GM21825 (cell line): Measurements from ENCODE around the gene DGCR2.
A peak's percentile ranks its signal among the peaks of the same experiment; 100 is the strongest.

ENCODE experiments used
- ATAC-seq: cut with Tn5 transposase; IDR thresholded peaks from one replicate; pipeline ENCODE4 v1.9.1; 2021; ENCODE audit warnings: mild to moderate bottlenecking, moderate library complexity; ENCODE audit not compliant: unreplicated experiment

The DGCR2 gene

DNA sequence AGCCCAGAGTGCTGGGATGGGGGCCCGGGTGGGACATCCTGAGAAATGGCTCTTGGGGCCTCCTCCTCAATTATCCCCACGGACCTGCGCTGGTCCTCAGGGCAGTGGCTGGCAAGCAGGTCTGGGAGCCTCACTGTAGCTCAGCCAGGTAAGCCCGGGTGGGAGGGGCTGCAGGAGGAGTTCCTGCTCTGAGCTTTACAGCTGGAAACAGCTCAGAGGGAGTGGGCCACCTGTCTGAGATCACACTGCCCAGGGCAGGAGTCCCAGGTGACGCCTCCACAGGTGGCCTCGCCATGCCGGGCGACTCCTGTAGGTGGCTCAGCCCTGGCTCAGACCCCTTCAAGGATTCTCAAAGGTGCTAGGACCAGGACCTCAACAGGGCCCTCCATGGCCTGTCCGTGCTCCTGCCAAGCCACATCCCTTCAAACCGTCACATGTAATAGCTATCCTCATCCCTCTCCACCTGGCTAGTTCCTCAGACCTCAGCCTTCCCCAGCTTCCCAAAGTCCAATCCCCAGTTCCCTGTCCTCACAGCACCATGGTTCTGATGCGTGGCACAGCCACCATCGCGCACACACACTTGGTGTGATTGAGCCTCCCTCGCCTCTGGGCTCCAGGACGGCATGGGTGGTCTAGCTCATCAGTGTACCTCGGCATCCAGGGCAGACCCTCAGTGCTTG, 5.3 kb upstream of the DGCR2 start:
- no peak for ATAC-seq

DNA sequence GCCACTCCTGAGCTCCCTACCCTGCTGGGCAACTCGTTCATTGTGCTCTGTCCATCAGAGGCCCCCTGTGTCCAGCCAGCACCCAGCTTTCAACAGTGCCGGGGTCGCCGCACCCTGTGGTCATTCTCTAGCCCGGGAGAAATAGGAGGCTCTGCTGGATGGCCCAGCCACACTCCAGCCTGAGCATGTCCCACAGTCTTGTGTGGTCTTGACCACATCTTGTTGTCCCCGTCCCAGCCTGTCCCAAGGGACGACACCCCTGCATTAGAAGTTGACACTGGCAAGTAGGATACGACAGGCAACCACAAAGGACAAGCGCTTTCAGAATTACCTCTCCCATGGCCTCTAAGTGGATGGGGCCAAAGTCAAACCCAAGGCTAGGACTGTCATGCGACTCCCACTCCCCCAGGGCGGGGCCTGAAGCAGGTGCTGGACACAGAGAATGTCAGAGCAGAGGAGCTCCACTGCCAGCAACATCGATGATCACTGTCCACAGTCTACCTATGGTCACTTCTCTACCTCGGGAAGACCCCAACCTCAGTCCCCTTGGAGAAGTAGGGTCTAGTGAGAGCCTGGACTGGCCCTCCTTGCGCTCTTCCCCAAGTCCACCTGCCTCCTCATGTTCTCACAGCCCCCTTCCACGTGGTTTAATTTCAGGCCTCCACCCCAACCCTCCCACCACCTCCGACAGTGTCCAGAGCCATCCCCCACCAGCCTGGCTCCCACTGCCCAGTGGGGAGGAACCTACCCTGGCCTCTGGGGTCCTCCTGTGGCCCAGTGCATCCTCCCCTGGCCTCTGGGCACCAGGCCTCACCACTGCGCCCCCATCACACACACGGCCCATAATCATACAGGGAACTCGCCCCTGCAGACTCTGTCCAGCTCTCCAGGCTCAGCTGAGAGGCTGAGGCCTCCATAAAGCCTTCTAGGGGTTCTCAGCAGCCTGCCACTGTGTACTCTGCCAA, 4.4 kb upstream of the DGCR2 start:
- no peak for ATAC-seq

DNA sequence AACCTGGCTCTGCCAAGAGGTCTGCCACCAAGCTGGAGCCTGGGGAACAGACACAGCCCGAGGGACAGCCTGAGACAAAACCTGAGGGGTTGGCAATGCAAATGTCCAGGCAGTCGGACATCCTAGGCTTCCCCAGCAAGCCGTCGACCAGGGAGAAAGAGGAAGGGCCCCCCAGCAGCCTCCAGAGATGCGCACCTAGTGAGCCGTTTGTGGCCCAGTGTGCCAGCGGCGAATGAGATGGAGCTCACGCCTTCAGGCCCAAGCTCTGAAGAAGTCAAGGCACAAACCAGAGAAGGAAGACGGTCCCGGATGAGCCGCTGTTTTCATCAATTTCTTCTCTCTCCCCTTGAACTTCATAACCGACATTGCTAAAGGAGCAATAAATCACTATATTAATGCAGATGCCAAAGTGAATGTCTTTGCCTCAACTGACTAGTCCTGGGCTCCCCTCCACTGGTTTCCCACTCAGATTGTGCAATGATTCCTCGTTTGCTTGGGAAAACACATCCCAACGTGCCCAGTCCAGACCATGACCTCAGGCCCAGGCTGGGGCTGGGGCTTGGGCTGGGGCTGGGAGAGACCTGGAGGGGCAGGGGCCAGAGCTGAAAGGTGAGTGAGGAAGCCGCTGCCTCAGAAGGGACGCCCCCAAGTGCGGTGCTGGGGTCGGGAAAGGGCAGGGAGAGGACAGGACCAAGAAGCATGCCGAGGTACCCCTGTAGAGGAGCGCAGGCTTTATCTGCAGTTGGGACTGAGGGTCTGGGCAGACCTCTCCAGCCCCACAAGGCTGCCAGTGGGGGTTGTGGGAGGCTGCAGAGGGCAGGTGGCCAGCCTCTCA, 3.5 kb upstream of the DGCR2 start:
- ATAC-seq: no peak

DNA sequence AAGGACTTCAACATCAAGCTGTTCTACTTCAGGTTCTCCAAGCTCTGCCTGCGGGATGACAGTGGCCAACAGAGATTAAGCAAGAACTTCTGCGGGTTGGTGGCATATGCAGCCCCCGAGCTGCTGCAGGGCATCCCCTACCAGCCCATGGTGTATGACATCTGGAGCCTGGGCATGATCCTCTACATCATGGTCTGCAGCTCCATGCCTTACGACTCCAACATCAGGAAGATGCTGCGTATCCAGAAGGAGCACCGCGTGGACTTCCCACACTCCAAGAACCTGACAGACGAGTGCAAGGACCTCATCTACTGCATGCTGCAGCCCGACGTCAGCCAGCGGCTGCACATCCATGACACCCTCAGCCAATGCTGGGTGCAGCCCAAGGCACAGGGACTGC, 2.8 kb upstream of the DGCR2 start:
- ATAC-seq: no peak

DNA sequence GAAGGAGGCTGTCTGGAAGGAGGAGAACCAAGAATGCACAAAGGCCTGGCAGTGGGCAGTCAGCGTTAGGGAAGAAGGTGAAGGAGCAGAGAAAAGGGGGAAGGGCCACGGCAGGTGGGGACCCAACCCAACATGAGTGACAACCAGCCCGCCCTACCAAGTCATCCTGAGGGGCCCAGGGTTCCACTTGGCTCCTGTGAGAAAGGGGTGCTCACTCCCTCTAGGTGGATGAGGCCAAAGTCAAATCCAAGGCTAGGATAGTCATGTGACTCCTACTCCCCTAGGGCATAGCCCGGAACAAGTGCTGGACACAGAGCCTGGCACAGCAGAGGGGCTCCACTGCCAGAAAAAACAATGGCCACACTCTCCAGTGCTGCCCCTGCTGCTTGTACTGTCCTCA, 2.2 kb upstream of the DGCR2 start:
- no peak for ATAC-seq

DNA sequence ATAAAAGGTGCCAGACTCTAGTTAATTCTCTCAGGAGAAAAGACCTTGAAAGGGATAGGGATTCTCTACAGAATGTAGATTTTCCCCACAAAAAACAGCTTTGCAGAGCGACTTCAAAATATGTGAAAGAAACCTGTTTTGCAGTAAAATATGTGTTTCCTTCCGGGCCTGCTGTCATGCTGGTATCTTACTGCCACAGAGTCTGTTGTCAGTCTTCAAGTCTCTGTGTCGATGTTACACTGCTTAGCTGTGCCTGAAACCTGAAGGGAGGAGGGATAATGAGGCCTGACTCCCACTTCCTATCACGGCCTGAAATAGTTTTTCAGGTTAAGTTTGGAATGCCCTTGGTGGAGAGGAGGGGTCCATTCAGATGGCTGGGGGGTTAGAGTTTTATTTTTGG, 1.7 kb upstream of the DGCR2 start:
- no peak for ATAC-seq

DNA sequence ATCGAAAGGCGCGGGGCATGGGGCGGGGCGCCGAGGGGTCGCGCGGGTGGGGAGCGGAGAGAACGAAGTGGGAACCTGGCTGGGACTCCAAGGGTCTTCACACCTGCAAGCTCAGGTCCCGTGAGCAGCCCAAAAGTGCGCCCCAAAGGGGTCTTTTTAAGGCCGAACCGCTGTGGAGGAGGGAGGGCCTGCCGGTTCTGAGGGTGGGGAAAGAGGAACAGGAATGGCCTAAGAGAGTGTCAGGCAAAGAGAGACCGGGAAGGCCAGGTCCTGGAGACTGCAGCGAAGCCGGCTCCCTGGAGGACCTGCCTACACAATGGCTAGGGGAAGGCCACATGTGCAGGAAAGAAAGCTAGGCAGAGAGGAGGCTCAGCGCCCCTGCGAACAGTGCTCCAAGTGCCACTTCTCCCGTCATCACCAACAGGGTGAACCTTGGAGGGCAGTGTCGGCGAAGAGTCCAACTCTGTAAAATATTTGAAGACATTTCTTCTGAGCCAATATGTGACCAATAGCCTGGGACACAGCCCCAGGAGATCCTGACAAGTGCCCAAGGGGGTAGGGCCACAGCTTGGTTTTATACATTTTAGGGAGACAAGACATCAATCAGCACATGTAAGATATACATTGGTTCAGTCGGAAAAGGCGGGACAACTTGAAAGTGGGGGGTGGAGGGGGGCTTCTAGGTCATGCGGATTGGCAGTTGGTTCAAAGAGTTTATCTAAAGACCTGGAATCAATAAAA, 710 bp upstream of the DGCR2 start:
- no peak for ATAC-seq

DNA sequence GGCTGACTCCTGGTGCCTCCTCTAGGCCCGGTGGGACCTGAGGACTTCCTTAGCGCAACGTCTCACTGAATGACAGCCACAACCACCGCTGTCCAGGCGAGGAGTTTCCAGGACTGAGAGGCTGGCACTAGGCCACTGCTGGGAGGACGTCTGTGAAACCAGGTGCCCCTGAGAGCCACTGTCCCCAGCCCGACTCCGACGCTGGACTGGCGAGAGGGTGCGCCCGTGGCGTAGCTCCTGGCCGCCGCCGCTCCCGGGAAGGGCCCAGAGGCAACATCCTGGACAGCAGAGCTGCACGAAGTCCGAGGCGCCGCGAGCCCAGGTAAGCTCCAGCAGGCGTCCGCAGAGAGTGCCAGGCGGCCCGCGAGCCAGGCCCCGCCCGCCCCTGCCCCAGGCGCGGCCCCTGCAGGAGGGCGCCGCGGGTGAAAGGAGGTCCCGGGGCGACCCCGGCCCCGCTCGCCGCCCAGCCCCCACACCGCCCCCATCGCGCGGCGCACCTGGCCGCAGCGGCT, 525 bp downstream of the DGCR2 start:
- no peak for ATAC-seq

DNA sequence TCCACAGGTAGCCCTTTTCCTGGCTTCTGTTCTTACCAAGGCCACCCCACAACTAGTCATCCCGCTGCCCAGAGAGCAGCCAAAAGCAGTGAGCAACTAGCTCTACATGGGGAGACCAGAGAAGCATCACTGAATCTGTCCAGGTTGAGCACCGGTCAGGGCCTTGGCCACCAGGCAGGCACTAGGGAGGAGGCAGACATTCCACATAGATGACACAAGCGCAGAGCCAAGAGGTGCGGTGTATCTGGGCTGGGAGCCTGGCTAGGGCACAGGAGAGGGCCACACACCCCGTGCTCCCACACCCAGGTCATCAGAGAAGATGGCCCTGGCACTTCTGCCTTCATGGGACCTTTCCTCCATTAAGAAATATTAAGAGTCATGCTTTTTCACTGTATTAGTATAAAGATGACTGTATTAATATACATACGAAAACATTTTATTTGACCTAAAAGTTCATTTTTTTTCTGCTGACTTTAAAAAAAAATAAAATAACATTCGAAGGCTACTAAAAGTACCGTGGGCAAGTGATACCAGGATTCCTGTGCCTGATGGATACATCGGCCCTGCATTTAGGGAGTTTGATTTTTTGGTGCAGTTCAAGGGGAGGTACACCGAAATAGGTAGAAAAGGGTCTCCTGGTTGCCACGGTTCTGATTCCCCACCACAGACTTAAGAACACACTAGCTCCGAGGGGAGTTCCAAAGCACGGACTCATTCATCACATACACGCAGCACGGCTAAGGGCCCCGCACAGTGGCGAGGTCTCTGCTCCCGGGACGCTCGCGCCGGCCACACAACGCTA, 1.2 kb downstream of the DGCR2 start:
- no peak for ATAC-seq

DNA sequence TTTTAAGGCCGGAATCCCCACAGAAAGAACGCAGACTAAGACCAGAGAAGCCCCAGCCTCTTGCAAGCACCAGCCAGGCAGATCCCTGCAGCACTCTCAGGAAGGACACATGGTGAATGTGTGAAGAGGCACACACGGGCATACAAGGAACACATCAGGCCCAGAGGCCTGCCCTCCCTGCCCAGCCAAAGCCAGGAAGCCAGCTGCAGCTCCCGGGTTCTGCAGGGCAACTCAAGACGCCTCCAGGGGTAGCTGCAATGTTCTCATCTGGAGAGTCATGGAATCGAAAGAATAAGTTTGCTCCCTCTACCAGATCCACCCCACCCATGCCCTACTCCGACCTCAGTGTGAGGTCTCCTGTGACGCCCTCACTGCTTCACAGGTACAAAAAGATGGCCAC, 2.3 kb downstream of the DGCR2 start:
- ATAC-seq: no peak

DNA sequence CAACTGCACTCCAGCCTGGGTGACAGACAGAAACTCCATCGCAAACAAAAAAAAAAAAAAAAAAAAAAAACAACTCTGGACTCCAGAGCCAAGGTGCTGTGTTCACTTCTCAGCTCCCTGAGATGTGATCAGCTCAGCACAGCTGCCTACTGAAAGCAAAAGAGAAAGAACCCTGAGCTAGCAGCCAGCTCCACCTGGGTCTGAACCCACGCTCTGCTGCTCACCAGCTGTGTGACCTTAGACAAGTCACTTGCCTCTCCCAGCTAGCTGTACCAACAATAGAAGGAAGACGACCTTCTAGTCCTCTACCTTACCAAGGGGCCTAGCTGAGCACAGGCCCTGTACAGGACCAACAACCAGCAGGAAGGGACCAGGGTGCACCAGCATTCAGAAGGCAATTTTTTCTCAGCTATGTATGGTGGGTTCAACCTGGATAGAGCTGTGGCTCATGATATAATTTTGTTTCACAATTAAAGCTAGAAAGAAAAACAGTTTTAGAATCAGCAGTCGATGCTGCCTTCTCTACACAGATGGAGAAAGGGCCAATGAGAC, 3.8 kb downstream of the DGCR2 start:
- peak; percentile 36 for ATAC-seq

DNA sequence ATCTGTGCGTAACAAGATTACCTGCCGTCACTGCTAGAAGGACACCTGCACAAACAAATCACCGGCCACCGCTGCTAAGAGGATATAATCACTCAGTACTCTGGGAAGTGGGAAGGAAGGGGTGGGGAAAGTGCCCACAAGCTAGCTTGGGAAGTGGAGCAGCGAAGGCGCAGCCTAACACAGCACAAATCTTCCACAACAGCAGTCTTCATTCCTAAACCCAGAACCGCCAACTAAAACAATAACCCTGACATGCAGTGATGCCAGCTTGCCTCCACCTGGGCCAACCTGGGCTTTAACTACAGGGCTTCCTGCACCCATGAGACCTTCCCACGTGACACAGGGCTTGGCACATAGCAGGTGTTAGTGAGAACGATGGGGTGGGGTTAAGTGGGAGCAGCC, 5.1 kb downstream of the DGCR2 start:
- no peak for ATAC-seq

DNA sequence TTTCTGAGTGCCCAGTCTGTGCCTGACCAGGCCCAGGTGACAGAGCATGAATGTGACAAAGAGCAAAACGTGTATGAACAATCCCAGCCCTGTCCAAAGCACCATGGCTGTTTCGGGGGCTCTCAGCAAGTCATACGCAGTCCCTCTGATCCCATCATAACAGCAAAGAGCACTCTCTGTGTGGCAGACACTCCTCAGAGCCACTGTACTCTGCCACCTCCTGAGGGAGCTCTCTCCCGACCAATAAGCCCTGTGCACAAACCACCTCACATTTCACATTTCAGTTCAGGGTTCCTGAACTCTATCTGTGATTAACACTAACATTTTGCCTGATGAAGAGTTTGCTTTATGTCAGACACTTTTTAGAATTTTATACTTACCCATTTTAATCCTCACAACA, 6.6 kb downstream of the DGCR2 start:
- no peak for ATAC-seq

DNA sequence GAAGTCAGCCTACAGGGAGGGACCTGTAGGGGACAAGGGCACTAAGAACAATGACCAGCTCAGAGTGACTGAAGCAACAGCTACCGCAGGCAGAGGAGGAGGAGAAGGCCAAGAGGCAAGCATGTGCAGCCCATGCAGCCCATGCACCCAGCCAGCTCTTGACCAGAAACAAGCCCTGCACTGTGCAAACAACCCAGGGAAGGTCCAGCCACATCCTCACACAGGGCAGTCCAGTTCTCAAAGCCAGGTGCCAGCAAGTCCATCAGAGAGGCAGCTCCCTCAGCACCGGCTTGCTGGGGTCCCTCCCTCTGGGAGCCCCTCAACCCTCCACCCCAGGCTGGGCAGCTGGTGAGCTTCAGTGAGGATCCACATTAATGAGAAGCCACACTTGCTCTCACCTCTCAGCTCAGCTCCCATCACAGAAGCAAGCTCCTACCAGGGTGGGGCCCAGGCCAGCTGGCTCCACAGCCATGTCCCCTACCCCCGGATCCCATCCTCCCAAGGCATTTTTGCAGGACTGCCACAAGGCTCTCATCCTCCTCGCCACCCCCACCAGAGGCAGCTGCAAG, 7.1 kb downstream of the DGCR2 start:
- ATAC-seq: no peak

DNA sequence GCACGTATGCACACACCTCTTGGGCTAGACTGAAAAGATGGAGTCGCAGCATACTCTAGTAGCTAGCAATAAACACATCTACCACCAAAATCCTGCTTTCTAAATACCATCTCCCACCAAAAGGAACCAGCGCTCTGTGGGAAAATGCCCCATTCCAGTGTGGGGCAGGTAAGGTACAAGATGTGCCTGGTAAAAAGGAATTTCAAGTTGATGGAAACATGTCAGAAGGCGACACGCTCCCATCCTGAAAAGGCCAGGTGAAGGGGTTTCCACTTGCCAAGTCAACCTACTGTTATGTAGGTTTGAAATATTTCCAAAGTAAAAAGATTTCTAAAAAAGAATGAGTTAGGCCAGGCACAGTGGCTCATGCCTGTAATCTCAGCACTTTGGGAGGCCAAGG, 8.8 kb downstream of the DGCR2 start:
- ATAC-seq: no peak

DNA sequence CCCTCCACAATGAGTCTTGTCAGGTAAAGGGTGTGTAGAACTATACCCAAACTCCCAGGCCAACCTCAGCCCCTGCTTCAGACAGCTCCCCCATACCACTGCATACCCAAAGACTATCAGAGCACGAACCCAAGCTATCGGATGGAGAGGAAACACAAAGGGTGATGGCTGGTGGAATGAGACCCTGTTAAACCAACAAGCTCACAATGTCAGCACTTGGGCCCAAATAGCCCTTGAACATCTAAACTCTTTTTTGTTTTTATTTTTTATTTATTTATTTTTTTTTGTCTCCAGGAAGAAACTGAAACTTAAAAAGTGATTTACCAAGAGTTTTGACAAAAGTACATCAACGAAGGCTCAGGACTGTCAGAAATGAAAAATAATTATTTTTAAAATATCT, 10.6 kb downstream of the DGCR2 start:
- no peak for ATAC-seq

DNA sequence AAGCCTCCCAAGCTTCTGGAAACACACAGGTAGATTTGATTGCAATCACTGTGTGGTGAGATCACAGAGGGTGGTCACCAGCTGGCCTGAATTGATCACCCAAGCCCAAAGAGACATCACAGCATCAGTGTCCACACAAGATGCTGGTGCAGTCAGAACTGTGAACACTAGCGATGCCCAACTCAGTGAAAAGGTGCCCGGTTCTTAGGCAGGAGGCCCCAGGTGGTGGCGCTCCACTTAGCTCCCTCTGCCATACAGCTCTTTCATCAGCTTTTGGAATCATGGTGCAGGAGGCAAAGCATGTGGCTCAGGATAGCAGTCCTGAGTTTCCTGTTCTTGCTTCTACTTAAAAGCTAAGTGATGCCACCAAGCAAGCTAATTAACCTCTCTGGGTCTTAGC, 11.1 kb downstream of the DGCR2 start:
- ATAC-seq: no peak

DNA sequence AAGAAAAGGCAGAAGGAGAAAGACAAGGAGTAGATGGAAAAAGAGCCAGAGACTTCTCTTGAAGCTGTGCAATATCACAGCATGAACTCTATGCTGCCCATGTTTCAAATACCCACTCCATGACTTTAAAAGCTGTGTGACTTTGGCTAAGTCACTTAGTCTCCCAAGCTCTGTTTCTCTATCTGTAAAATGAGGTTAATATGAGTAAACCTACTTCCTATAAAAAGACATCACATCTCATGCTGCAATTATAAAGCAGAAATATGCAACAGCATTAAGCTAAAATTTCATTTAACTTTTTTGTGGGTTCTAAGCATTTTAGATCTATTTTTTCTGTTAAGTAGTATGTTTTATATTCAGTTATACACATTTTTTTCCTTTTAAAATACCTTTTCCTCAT, 11.6 kb downstream of the DGCR2 start:
- ATAC-seq: no peak

DNA sequence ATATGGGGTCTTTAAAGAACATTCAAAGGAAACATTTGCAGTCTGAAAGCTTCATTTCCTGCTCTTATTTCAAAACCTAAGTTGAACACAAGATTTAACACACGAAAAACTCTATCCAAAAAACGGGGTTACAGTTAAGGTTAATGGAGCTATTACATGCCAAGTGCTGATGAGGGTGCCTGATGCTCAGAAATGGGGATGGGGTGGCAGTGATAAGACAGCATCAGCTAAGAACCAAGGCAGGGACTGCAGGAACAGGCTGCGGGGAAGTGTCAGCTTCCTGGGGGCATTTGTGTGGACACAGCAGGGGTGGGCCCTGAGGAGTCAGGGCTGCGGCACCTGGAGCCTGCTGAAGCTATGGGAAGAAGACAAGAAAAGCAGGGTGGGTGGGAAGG, 12.2 kb downstream of the DGCR2 start:
- ATAC-seq: no peak
